Endothelial cell of umbilical vein (primary cell): Measurements from ENCODE around the gene BBX.

Source experiments
- CTCF ChIP-seq, 2 donors: IDR thresholded peaks; 1 replicate in 1 of 2; 2 replicates in 1 of 2; pipeline ENCODE4 v1.5.1; 2011; ENCODE audit warnings: low read length in 2 of 2, mild to moderate bottlenecking in 2 of 2, moderate library complexity in 2 of 2, control low read depth in 1 of 2, inconsistent platforms in 1 of 2, low read depth in 1 of 2; ENCODE audit not compliant: insufficient read depth in 1 of 2; ENCODE audit errors: extremely low read depth in 1 of 2
- EZH2 ChIP-seq: IDR thresholded peaks from 2 replicates; pipeline ENCODE4 v1.6.1; 2012; ENCODE audit warnings: borderline replicate concordance, low read depth, mild to moderate bottlenecking, moderate library complexity, low read length, inconsistent platforms; ENCODE audit not compliant: severe bottlenecking
- FOS ChIP-seq: IDR thresholded peaks from 2 replicates; pipeline ENCODE4 v1.6.1; 2011; ENCODE audit warnings: mild to moderate bottlenecking, low read length, moderate library complexity, borderline replicate concordance; ENCODE audit not compliant: insufficient read depth
- JUN ChIP-seq: IDR thresholded peaks from 2 replicates; pipeline ENCODE4 v1.6.1; 2011; ENCODE audit warnings: borderline replicate concordance, low read depth; ENCODE audit not compliant: insufficient read length, insufficient read depth
- MAX ChIP-seq: IDR thresholded peaks from 2 replicates; pipeline ENCODE4 v1.6.1; 2011; ENCODE audit not compliant: insufficient read depth, insufficient read length
- POLR2A ChIP-seq: IDR thresholded peaks from 2 replicates; pipeline ENCODE4 v1.6.1; 2012; ENCODE audit warnings: low read depth, mild to moderate bottlenecking, control low read depth, low read length
- POLR2AphosphoS5 ChIP-seq: IDR thresholded peaks from 2 replicates; pipeline ENCODE4 v1.6.1; 2012; ENCODE audit warnings: low read depth, mild to moderate bottlenecking, control low read depth, low read length, moderate library complexity; ENCODE audit not compliant: insufficient read depth

GRCh38 chr3:107581230-107581629, 58.5 kb downstream of the BBX start:
- TF ChIP-seq POLR2A (no peak), CTCF (IDR thresholded peaks at IDR 0.05; ENCODE audit: extremely low read depth in 1 of 2, insufficient read depth in 1 of 2, low read depth in 1 of 2, low read length in 2 of 2) (no peak), EZH2 (no peak), POLR2AphosphoS5 (no peak), JUN (no peak), FOS (no peak), MAX (no peak)
